PC-3 (cell line): ENCODE measurements around the gene ATG7. TPM values are rescaled to one million over a fixed set of nuclear protein-coding genes. Genes with fewer than 3 reads are reported as not detected.
A peak's percentile ranks its signal among the peaks of the same experiment; 100 is the strongest.

Experiments
- ATAC-seq: fragments of 200-7000 bp; cut with Tn5 transposase; 2 replicates; pipeline ENCODE4 v1.9.1; 2020; ENCODE audit warnings: mild to moderate bottlenecking, moderate library complexity
- BruUV-seq: library from RNA; stranded (reverse); fragments of 400-500 nt; replicated peaks from 2 replicates; lab custom pipeline; 2021; lab: Mats Ljungman, UMichigan
- CTCF ChIA-PET: fragments of 300-600 bp; sonication (Branson Sonifier 250); formaldehyde crosslinking; loops from one replicate; lab custom pipeline; 2022; ENCODE audit warnings: antibody characterized with exemption; lab: Charles Lee
- POLR2A ChIA-PET: fragments of 300-600 bp; sonication (Branson Sonifier 250); formaldehyde crosslinking; loops from one replicate; lab custom pipeline; 2022; ENCODE audit warnings: antibody characterized with exemption; ENCODE audit not compliant: unreplicated experiment; lab: Charles Lee
- DNase-seq: peaks from one replicate; pipeline ENCODE4 v3.0.0-alpha.2; 2015
- H2AFZ ChIP-seq: fragments of 300-600 bp; sonication (generic); 2 replicates; pipeline ENCODE4 v1.6.0; 2016; ENCODE audit warnings: antibody characterized with exemption, low read length
- H3F3A ChIP-seq: fragments of 300-600 bp; sonication (generic); one replicate; pipeline ENCODE4 v1.6.0; 2017; ENCODE audit warnings: antibody characterized with exemption, low read length, control low read depth, mild to moderate bottlenecking; ENCODE audit not compliant: unreplicated experiment
- H3K27ac ChIP-seq: fragments of 300-600 bp; sonication (generic); 2 replicates; pipeline ENCODE4 v1.5.1; 2016; ENCODE audit warnings: mild to moderate bottlenecking, low read length
- H3K27me3 ChIP-seq: fragments of 300-600 bp; sonication (generic); 2 replicates; pipeline ENCODE4 v1.6.1; 2016; ENCODE audit warnings: low read length, mixed read lengths
- H3K36me3 ChIP-seq: fragments of 300-600 bp; sonication (generic); 2 replicates; pipeline ENCODE4 v1.6.1; 2016; ENCODE audit warnings: low read depth, mixed run types, low read length, mixed read lengths
- H3K4me1 ChIP-seq: fragments of 300-600 bp; sonication (generic); 2 replicates; pipeline ENCODE4 v1.5.1; 2016; ENCODE audit warnings: low read length; ENCODE audit not compliant: insufficient read depth
- H3K4me2 ChIP-seq: fragments of 300-600 bp; sonication (generic); 2 replicates; pipeline ENCODE4 v1.6.0; 2016; ENCODE audit warnings: low read length
- H3K4me3 ChIP-seq: fragments of 300-600 bp; sonication (generic); 2 replicates; pipeline ENCODE4 v1.5.1; 2016; ENCODE audit warnings: mild to moderate bottlenecking, low read length, mixed read lengths
- H3K79me2 ChIP-seq: fragments of 300-600 bp; sonication (generic); 2 replicates; pipeline ENCODE4 v1.6.1; 2017; ENCODE audit warnings: low read length, mixed read lengths
- H3K9ac ChIP-seq: fragments of 300-600 bp; sonication (generic); 2 replicates; pipeline ENCODE4 v1.6.0; 2016; ENCODE audit warnings: mild to moderate bottlenecking, low read length
- H3K9me2 ChIP-seq: fragments of 300-600 bp; sonication (generic); replicated peaks from 2 replicates; pipeline ENCODE4 v1.6.1; 2016; ENCODE audit warnings: mixed run types, low read length, mixed read lengths
- H3K9me3 ChIP-seq: fragments of 300-600 bp; sonication (generic); 2 replicates; pipeline ENCODE4 v1.6.1; 2016; ENCODE audit warnings: low read length, mixed read lengths
- H4K20me1 ChIP-seq: fragments of 300-600 bp; sonication (generic); 2 replicates; pipeline ENCODE4 v1.6.1; 2016; ENCODE audit warnings: low read length, mixed read lengths
- EZH2 ChIP-seq: fragments of 300-600 bp; sonication (generic); IDR thresholded peaks from one replicate; pipeline ENCODE4 v1.6.1; 2017; ENCODE audit warnings: antibody characterized with exemption, mild to moderate bottlenecking, low read length; ENCODE audit not compliant: unreplicated experiment
- EZH2phosphoT487 ChIP-seq: fragments of 300-600 bp; sonication (generic); IDR thresholded peaks from 2 replicates; pipeline ENCODE4 v1.6.1; 2018; ENCODE audit warnings: mild to moderate bottlenecking, antibody characterized with exemption, low read length, borderline replicate concordance
- intact Hi-C: fragments of 100-400 bp; cut with micrococcal nuclease; formaldehyde crosslinking; loops from 2 replicates; pipeline ENCODE4 v1.9.0; 2023
- total RNA-seq: library from RNA; depleted of rRNA; stranded (reverse); fragments of >200 nt; gene quantifications from 2 replicates; pipeline ENCODE4 v1.2.3, GENCODE V29; 2014
- TF ChIP-seq, protein P1 (sequence below): fragments of 300-600 bp; sonication (generic); conservative IDR thresholded peaks from 2 replicates; pipeline ENCODE4 v1.5.1; 2017; ENCODE audit warnings: antibody characterized with exemption, low read depth, mild to moderate bottlenecking, low read length

The ATG7 gene
- total RNA-seq, 1 experiment from 2014 or later = 36.5 TPM

DNA sequence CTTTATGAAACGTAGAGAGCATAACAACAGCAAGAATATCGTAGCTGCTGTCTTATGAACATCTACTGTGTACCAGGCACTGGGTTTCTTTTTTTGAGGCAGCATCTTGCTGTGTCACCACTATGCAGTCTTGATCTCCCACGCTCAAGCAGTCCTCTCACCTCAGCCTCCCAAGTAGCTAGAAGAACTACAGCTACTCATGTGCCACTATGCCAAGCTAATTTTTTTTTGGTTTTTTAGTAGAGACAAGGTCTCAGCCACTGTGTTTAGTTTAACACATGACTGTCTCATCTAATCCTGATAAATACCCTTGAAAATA is 241.6 kb downstream of the ATG7 start:
- ChIA-PET POLR2A (interaction anchor here (0.9 kb wide), 1 partner anchor 9 kb away, joined by 3 read pairs; no protein-coding TSS in a partner anchor), CTCF (no interaction called here)
- no peaks in the 10 kb centered on the region for H3K27me3 ChIP-seq
- H4K20me1 ChIP-seq = no peaks in the 10 kb centered on the region
- H3K4me1 ChIP-seq = peaks cover 35% of the 10 kb centered on the region
- H3K9me2 ChIP-seq = no peaks in the 10 kb centered on the region
- H3K27ac ChIP-seq = peak overlapping the region; percentile 77
- peak overlapping the region; percentile 12; the same call in 1 of the 2 replicates for H2AFZ ChIP-seq
- BruUV-seq = no TSS peak
- TF ChIP-seq, protein P1, sequence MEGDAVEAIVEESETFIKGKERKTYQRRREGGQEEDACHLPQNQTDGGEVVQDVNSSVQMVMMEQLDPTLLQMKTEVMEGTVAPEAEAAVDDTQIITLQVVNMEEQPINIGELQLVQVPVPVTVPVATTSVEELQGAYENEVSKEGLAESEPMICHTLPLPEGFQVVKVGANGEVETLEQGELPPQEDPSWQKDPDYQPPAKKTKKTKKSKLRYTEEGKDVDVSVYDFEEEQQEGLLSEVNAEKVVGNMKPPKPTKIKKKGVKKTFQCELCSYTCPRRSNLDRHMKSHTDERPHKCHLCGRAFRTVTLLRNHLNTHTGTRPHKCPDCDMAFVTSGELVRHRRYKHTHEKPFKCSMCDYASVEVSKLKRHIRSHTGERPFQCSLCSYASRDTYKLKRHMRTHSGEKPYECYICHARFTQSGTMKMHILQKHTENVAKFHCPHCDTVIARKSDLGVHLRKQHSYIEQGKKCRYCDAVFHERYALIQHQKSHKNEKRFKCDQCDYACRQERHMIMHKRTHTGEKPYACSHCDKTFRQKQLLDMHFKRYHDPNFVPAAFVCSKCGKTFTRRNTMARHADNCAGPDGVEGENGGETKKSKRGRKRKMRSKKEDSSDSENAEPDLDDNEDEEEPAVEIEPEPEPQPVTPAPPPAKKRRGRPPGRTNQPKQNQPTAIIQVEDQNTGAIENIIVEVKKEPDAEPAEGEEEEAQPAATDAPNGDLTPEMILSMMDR = no peak
- no peak for TF ChIP-seq EZH2phosphoT487
- TF ChIP-seq EZH2 = no peak
- intact Hi-C loops = no loop called here
- 0 out of 2 replicates have a peak, but pooled peaks cover 2% of the 10 kb centered on the region for H3K36me3 ChIP-seq
- H3K79me2 ChIP-seq = no peaks in the 10 kb centered on the region
- peak overlapping the region; percentile 9; the same call in 1 of the 2 replicates for H3K9ac ChIP-seq
- no peak overlapping the region for H3K4me3 ChIP-seq
- peak overlapping the region; percentile 26 for H3K4me2 ChIP-seq
- no peaks in the 10 kb centered on the region for H3K9me3 ChIP-seq
- peak; percentile 8 for ATAC-seq
- DNase-seq = no peak
- H3F3A ChIP-seq = no peaks in the 10 kb centered on the region

DNA sequence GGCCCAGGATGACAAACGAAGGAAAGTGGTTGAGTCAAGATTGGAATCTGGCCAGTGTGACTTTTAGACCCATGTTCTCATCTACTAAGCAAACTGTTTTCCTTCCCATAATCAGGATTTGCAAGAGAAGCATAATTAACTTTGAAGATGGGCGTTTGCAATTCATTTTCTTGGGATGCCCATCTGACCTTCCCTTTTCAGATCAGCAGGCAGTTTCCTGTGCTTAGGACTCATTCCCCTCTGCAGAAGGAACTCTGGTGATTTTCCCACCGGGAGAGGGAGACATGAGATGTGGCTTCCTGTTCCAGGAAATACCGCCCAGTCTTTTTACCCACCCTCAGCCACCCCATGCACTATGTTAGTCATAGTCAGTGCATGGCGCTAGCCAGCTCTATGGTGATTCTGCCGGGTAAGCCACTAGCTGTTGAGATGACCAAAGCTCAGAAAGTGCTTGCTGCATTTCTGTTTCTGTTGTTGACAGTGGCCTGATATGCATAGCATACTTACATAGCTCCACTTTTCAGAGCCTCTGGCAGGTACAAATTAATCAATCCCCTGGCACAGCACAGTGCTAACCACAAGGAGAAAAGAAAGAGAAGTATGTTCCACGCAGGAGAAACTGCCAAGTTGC is 242.1 kb downstream of the ATG7 start:
- Histone ChIP-seq H4K20me1 (no peaks in the 10 kb centered on the region), H3K4me2 (peak overlapping the region; percentile 26), H3K4me1 (peaks cover 29% of the 10 kb centered on the region), H3K27ac (peak overlapping the region; percentile 77), H3K9me2 (no peaks in the 10 kb centered on the region), H3F3A (no peaks in the 10 kb centered on the region), H3K36me3 (0 out of 2 replicates have a peak, but pooled peaks cover 2% of the 10 kb centered on the region), H3K79me2 (no peaks in the 10 kb centered on the region), H3K9ac (peak overlapping the region; percentile 9; the same call in 1 of the 2 replicates), H3K4me3 (no peak overlapping the region), H3K27me3 (no peaks in the 10 kb centered on the region), H2AFZ (peak overlapping the region; percentile 12), H3K9me3 (no peaks in the 10 kb centered on the region)
- peak; percentile 88 for DNase-seq
- ATAC-seq = peak; percentile 97
- intact Hi-C loops = no loop called here
- BruUV-seq = no TSS peak
- TF ChIP-seq EZH2 = no peak
- TF ChIP-seq, protein P1 = peak; percentile 47
- CTCF ChIA-PET = interaction anchor here (0.7 kb wide), 1 partner anchor 24 kb away, joined by 5 read pairs; no protein-coding TSS in a partner anchor
- POLR2A ChIA-PET = interaction anchor here (0.9 kb wide), 1 partner anchor 8 kb away, joined by 3 read pairs; no protein-coding TSS in a partner anchor

DNA sequence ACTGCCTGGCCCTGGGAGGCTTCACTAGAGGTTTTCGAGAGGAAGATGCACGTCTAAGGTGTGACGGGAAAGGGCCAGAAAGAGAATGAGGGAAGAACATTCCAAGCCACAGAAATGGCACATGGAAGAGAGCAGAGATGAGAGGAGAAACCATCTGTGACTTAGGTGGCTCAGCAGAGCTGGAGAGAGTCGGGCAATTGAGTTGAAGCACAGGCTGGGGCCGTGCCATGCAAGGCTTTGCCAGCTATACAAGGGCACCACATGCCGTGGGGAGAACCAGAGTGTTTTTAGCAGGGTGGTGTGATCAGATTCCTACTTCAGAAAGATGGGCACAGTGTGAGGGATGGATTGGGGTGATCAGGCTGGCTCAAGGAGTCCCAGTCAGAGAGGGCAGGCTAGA is 245.4 kb downstream of the ATG7 start:
- H3K79me2 ChIP-seq = no peaks in the 10 kb centered on the region
- ATAC-seq (no peak), DNase-seq (no peak)
- H3K9me2 ChIP-seq = no peaks in the 10 kb centered on the region
- TF ChIP-seq EZH2 (no peak), EZH2phosphoT487 (no peak)
- TF ChIP-seq, protein P1 = no peak
- POLR2A ChIA-PET = no interaction called here
- H3K4me2 ChIP-seq = no peak overlapping the region
- no peaks in the 10 kb centered on the region for H3K9me3 ChIP-seq
- no peaks in the 10 kb centered on the region for H3F3A ChIP-seq
- H2AFZ ChIP-seq = no peak overlapping the region
- BruUV-seq = TSS peak; percentile 18
- H3K9ac ChIP-seq = no peak overlapping the region
- no peak overlapping the region for H3K4me3 ChIP-seq
- H3K27me3 ChIP-seq = no peaks in the 10 kb centered on the region
- no peaks in the 10 kb centered on the region for H3K36me3 ChIP-seq
- intact Hi-C loops = no loop called here
- H4K20me1 ChIP-seq = no peaks in the 10 kb centered on the region
- H3K4me1 ChIP-seq = peaks cover 33% of the 10 kb centered on the region
- no peak overlapping the region for H3K27ac ChIP-seq
- CTCF ChIA-PET = no interaction called here
